ENCODE data around the gene AFAP1.

AFAP1 gene

GRCh38 chr4:7892212-7893019 is 47.2 kb downstream of the AFAP1 start:
- no peak for DNase-seq

- DNase-seq: no peak
These were observed 48.8 kb downstream of the AFAP1 start for GRCh38 chr4:7890635-7891393.

- no peak for DNase-seq
These were observed 52.2 kb downstream of the AFAP1 start for GRCh38 chr4:7887436-7887835.

GRCh38 chr4:7886007-7886973 is 53.4 kb downstream of the AFAP1 start:
- no peak for DNase-seq

- DNase-seq: no peak
These were observed 54.2 kb downstream of the AFAP1 start for GRCh38 chr4:7885216-7886006.

GRCh38 chr4:7880683-7881082 is 59.0 kb downstream of the AFAP1 start:
- no peak for DNase-seq

GRCh38 chr4:7879127-7879526 is 60.5 kb downstream of the AFAP1 start:
- DNase-seq: no peak

- DNase-seq: no peak
These were observed 61.3 kb downstream of the AFAP1 start for GRCh38 chr4:7878323-7878722.

GRCh38 chr4:7877176-7877575 is 62.5 kb downstream of the AFAP1 start:
- DNase-seq: no peak

GRCh38 chr4:7876201-7876875 is 63.3 kb downstream of the AFAP1 start:
- peak; percentile 32 for DNase-seq

- no peak for DNase-seq
These were observed 64.8 kb downstream of the AFAP1 start for GRCh38 chr4:7874838-7875237.

- DNase-seq: no peak
These were observed 65.8 kb downstream of the AFAP1 start for GRCh38 chr4:7873881-7874280.

GRCh38 chr4:7872264-7872771 is 67.3 kb downstream of the AFAP1 start:
- DNase-seq: no peak

GRCh38 chr4:7871356-7871755 is 68.3 kb downstream of the AFAP1 start:
- DNase-seq: no peak

- no peak for DNase-seq
These were observed 70.7 kb downstream of the AFAP1 start for GRCh38 chr4:7868892-7869471.

GRCh38 chr4:7868436-7868775 is 71.3 kb downstream of the AFAP1 start:
- no peak for DNase-seq

- peak; percentile 23 for DNase-seq
These were observed 71.8 kb downstream of the AFAP1 start for GRCh38 chr4:7867701-7868435.

GRCh38 chr4:7867191-7867590 is 72.5 kb downstream of the AFAP1 start:
- DNase-seq: no peak

- no peak for DNase-seq
These were observed 74.1 kb downstream of the AFAP1 start for GRCh38 chr4:7865533-7865932.

GRCh38 chr4:7864685-7865084 is 75.0 kb downstream of the AFAP1 start:
- no peak for DNase-seq

Measured in stimulated activated naive CD4-positive, alpha-beta T cell treated with Interleukin-2 at 50 U/mL for 16 hours (primary cell).